HG03280 (cell line): ENCODE measurements around the gene OGDH.
A peak's percentile ranks its signal among the peaks of the same experiment; 100 is the strongest.

ENCODE experiments used
- ATAC-seq: cut with Tn5 transposase; IDR thresholded peaks from one replicate; pipeline ENCODE4 v1.9.1; 2021; ENCODE audit warnings: mild to moderate bottlenecking, moderate library complexity; ENCODE audit not compliant: unreplicated experiment

The OGDH gene

GRCh38 chr7:44617225-44617890 is 10.9 kb downstream of the OGDH start:
- peak; percentile 54 for ATAC-seq

- no peak for ATAC-seq
Measured at GRCh38 chr7:44618045-44618444, 11.6 kb downstream of the OGDH start.

DNA sequence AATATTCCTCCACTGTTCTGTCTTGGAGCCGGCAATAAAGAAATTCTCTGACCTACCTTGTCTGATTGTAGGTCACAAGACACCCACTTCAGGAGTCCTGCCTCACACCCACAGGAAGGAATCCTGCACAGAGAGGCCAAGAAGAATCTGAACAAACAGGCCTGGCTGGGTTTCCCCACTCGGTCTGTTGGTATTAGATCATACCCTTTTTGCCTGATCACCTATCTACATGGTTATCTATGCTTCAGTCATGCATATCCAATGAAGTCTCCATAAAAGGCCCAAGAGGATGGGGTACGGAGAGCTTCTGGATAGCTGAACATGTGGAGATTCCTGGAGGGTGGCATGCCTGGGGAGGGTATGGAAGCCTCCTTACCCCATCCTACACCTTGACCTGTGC is 12.3 kb downstream of the OGDH start:
- ATAC-seq: no peak

DNA sequence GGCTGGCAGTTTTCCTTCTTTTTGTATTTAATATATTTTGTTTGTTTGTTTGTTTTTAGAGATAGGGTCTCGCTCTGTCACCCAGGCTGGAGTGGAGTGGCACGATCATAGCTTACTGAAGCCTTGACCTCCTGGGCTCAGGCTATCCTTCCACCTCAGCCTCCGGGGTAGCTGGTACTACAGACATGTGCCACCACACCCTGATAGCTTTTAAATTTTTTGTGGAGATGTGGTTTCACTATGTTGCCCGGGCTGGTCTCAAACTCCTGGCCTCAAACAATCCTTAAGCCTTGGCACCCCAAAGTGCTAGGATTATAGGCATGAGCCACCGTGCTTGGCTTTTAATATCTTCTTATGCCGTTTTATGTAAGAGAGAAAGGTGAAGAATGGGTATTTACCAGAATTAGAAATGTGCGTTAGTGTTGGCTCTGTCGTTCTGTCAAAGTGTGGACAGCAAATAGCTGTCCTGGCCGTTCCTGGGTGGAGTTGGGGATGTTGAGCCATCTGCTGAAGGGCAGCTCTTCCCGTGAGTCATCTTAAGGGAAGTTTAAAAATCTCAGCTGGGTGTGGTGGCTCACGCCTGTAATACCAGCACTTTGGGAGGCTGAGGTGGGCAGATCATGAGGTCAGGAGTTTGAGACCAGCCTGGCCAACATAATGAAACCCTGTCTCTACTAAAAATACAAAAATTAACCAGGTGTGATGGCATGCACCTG is 14.8 kb downstream of the OGDH start:
- no peak for ATAC-seq

GRCh38 chr7:44621750-44622103 is 15.3 kb downstream of the OGDH start:
- no peak for ATAC-seq

DNA sequence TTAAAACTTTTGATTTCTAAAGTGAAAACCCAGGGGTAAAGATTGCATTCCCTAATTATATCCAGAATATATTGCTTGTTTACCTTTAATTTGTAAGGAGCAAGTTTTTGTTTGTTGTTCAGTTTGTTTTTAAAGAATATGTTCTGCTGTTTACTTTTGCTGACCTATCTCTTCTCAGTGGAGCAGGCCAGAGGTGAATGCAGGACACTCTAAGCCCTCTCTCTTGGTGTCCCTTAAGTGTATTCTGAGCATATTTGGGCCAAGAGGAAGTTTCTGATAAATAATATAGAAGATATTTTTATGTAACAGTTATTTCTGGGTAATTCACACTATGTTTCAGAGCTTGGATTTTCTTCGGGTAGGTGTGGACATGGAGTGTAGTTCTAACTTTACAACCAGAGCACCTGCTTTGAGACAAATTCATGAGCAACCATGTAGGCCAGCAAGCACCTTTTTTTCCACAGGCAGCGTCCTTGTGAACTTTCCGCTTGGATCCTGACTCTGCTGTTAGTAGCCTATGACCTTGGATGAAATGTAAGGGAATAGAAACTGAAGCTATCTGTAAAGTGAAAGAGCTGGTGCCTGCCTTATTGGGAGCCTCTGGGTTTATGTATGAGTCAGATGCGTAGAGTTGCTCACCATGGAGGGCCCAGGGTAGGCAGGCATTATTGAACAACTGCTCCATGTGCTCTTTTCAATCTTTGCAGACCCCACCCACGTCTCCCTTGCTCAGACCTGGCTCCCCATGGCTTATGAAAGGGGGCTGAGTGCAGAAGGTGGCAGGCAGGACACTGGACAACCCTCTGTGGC is 16.1 kb downstream of the OGDH start:
- ATAC-seq: peak; percentile 65

DNA sequence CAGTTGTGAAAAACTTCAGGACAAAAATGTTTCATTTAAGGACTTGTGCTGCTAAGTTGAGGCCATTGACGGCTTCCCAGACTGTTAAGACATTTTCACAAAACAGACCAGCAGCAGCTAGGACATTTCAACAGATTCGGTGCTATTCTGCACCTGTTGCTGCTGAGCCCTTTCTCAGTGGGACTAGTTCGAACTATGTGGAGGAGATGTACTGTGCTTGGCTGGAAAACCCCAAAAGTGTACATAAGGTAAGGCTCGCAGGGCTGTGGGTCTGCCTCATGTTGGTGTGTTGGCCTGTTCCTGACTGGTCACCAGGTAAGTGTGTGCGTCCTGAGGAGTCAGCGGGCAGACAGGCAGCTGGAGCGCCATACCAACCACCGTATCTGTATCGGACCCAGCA is 17.9 kb downstream of the OGDH start:
- no peak for ATAC-seq

GRCh38 chr7:44625526-44626471 is 19.4 kb downstream of the OGDH start:
- ATAC-seq: no peak

GRCh38 chr7:44626620-44627019 is 20.2 kb downstream of the OGDH start:
- ATAC-seq: no peak

DNA sequence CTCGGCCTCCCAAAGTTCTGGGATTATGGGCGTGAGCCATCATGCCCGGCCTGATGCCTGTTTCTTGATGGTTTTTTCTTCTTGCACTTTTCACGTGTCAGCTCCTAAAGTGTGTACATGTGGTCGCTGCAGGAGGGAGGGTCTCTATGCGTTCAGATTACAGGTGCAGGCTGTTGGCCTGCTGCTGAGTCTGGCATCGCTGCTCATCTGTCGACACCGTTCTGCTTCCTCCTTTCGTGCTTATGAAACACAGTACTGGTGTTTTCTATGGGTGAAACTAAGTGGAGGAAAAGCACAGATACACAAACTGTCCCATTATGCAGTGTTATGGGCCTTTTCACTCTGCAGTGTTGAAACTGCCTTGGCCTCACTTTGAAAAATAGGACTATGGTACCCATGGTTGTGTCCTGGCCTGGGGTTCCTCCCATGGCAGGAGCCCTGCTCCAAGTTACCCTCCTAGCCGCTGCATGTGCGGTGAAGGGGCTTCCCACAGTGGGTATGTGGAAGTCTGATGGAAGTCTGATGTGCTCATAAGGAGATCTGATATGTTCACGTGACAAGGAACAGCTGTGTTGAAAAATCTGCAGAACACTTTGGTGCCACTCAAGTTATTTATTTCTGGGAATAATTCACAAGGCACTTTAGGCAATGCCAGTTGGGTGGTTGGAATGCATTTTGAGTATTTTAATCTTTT is 23.5 kb downstream of the OGDH start:
- no peak for ATAC-seq

DNA sequence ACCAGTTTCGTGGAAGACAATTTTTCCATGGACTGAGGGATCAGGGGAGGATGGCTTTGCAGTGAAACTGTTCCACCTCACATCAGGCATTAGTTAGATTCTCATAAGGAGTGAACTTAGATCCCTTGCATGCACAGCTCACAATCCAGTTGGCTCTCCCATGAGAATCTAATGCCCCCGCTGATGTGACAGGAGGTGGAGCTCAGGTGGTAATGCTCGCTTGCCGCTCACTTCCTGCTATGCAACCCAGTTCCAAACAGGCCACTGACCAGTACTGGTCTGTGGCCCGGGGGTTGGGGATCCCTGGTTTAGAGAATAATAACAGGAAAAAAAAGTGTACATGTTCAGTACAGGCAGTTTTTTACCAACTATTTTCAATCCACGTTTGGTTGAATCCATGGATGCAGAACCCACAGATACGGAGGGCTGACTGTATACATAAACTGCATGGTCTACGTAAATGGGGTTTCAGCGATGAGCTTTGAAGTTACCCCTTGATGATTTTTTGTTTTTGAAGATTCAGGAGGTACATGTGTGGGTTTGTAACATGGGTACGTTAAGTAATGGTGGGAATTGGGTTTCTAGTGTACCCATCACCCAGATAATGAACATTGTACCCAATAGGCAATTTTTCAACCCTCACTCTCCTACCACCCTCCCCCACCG is 24.5 kb downstream of the OGDH start:
- no peak for ATAC-seq

DNA sequence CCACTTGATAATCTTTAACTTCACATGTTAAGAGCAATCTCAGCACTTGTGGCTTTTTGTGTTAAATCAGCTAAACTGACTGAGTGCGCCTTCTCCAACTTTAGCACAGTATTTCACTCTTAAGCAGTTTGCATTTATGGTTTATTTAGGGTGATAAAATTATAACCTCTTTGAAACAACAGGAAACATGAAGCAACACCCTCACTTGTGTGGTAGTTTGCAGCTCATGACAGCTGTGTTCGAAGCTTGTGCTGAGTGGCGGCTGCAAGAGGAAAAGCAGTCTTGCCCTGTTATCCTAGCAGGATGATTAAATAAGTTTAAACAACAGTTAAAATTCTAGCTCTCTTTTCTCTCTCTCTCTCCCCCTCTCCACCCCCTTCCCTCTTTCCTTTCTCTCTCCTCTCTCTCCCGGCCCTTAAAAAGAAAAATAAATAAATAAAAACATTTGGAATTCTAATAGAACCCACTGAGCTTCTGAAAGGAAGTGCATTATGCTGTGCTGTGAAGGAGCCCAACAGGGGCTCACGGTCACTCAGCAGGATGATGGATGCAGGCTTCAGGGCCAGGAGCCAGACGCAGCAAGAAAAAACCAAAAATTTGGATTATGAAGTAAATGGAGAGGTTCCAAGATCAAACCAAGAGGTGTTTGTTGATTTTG is 25.2 kb downstream of the OGDH start:
- no peak for ATAC-seq

GRCh38 chr7:44632196-44632595 is 25.8 kb downstream of the OGDH start:
- ATAC-seq: no peak

GRCh38 chr7:44633254-44634186 is 27.1 kb downstream of the OGDH start:
- peak; percentile 68 for ATAC-seq

DNA sequence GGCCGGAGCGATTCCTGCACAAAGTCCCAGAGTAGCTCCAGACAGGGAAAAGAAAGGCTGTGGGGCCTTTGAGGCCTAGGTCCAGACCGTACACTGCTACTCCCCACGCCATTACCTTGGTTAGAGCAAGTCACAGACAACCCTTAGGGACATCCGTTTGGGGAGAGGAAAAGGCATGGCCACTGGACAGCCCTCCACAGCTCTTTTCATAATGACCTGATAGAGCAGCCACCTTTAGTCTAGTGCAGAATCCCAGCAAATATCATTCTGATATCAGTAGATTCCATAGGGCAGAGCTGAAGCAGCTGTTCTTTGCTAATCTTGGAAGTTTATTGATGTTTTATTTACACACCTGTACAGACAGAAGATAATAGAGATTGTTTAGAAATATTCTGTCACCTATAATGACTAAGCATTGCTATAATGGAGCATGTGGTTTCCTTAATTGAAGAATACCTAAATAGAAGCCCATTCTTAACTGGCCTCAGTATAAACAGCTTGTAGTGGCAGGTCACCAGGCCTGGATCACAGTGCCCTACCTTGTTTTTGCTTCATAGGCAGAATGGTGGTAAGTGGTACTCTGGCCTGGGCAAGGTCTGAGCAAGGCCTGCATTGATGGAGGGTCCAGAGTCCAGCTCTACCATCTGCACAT is 27.9 kb downstream of the OGDH start:
- ATAC-seq: no peak

GRCh38 chr7:44634839-44635591 is 28.6 kb downstream of the OGDH start:
- ATAC-seq: no peak

GRCh38 chr7:44636041-44636584 is 29.7 kb downstream of the OGDH start:
- ATAC-seq: no peak
